Testis (tissue), 3 donors: ENCODE data around the gene TSPAN17. TPM values are rescaled to one million over a fixed set of nuclear protein-coding genes. Genes with fewer than 3 reads are reported as not detected.
"Not testable (repeated sequence)": the region's sequence is repeated elsewhere in the genome, so short reads cannot be mapped to it uniquely, and the experiment has no call there.

Experiments
- DNase-seq: peaks from one replicate; pipeline ENCODE4 v3.0.0-alpha.2; 2019
- H3K27ac ChIP-seq, 2 donors: fragments of 200-600 bp; sonication (generic); one replicate each; pipeline ENCODE4 v1.5.1; 2019
- H3K27me3 ChIP-seq: fragments of 200-600 bp; sonication (generic); one replicate; pipeline ENCODE4 v1.5.1; 2019
- H3K36me3 ChIP-seq: fragments of 200-600 bp; sonication (generic); one replicate; pipeline ENCODE4 v1.5.1; 2017; ENCODE audit warnings: low read depth; ENCODE audit errors: missing control alignments
- H3K4me1 ChIP-seq: fragments of 200-600 bp; sonication (generic); one replicate; pipeline ENCODE4 v1.5.1; 2019
- H3K4me3 ChIP-seq, 2 donors: fragments of 200-600 bp; sonication (generic); one replicate each; pipeline ENCODE4 v1.5.1; 2017 to 2019
- H3K9me3 ChIP-seq: fragments of 200-600 bp; sonication (generic); one replicate; pipeline ENCODE4 v1.5.1; 2017
- POLR2A ChIP-seq: fragments of 450-650 bp; IDR thresholded peaks from one replicate; pipeline ENCODE4 v1.6.1; 2017; ENCODE audit warnings: antibody characterized with exemption, mild to moderate bottlenecking, moderate library complexity
- WGBS, 2 donors: methylation state at CpG; one replicate each; pipeline ENCODE4 v1.1.5; 2018; 5-methylcytosine and 5-hydroxymethylcytosine counted together
- intact Hi-C: fragments of 100-400 bp; cut with DNase I; formaldehyde crosslinking; loops from one replicate; pipeline ENCODE4 v1.15.1; 2023; ENCODE audit warnings: low total_unique reads
- polyA plus RNA-seq: library from polyadenylated mRNA; stranded (reverse); fragments of 350-450 nt; fragmentation: Illumina TruSeq; extraction: RNeasy Lipid Tissue Mini Kit (QIAGEN cat#74804); gene quantifications from one replicate; pipeline ENCODE4 v1.2.3, GENCODE V29; 2014; ENCODE audit warnings: low read depth, low replicate concordance; ENCODE audit not compliant: insufficient read depth
- total RNA-seq, 2 donors: library from RNA; depleted of rRNA; stranded (reverse); fragments of >200 nt; gene quantifications; one replicate each; pipeline ENCODE4 v1.2.3, GENCODE V29; 2016
- TF ChIP-seq, protein P1 (sequence below), 3 experiments: fragments of 450-650 bp in 2 of 3; fragments of 200-600 bp in 1 of 3; sonication (generic) in 1 of 3; IDR thresholded peaks; one replicate each; pipeline ENCODE4 v1.5.1; 2016 to 2019; ENCODE audit warnings: antibody characterized with exemption in 3 of 3, mild to moderate bottlenecking in 2 of 3, moderate library complexity in 1 of 3

TSPAN17 gene
- total and polyA plus RNA-seq, 3 donors from 2014 or later: 31.7 to 57.0 (median 51.7) TPM

DNA sequence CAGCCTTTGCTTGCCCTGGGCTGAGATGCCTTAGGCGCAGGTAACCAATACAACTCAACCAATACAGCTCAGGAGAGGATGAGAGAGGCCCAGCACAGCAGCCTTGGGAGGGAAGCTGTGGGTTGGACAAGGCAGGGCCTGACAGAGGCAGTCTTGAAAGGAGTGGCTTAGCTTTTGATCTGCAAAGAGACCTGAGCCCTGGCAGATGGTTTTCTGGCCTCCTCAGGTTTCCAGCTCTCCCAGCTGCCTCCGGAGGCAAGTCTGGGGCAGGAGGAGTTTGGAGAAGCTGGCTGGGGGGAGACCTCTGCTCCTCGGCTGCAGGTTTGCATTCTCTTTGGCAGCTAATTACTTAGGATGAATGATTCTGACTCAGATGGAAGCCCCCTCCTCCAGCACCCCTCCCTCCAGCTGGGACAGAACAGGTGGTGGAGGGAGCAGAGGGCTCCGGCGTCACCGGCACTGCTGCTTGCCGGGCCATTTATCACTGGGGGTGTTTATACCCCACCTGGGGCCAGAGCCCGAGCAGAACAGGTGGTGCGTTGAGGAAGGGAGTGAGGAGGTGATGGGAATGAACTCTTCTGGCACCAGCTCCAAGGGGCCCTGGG, 50.8 kb downstream of the TSPAN17 start:
- Histone ChIP-seq H3K4me3 (no peak overlapping the region), H3K27me3 (no peaks in the 10 kb centered on the region), H3K36me3 (no peaks in the 10 kb centered on the region), H3K9me3 (no peaks in the 10 kb centered on the region), H3K4me1 (no peaks in the 10 kb centered on the region), H3K27ac (no peak overlapping the region)
- intact Hi-C loops: no loop called here
- 45 to 77% methylated on average over 9 of the region's 9 CpGs for WGBS, 2 donors
- no peak for TF ChIP-seq POLR2A
- no peak for DNase-seq

DNA sequence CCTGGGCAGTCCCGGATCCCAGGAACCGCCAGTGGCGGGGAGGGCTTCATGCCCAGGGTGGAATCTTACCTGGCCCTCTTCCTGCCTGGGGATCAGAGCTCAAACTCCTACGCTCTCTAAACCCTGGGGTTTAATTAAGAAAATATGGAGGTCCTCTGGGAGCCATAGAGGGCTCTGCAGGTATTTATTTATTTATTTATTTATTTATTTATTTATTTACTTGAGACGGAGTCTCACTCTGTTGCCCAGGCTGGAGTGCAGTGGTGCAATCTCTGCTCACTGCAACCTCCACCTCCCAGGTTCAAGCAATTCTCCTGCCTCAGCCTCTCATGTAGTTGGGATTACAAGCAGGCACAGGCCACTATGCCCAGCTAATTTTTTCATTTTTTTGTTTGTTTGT, 52.2 kb downstream of the TSPAN17 start:
- H3K4me3 ChIP-seq, H3K27ac ChIP-seq, H3K36me3 ChIP-seq, H3K27me3 ChIP-seq, intact Hi-C loops, DNase-seq, H3K4me1 ChIP-seq, H3K9me3 ChIP-seq: not testable (repeated sequence)
- 96 to 100% methylated on average over 5 of the region's 5 CpGs for WGBS, 2 donors

DNA sequence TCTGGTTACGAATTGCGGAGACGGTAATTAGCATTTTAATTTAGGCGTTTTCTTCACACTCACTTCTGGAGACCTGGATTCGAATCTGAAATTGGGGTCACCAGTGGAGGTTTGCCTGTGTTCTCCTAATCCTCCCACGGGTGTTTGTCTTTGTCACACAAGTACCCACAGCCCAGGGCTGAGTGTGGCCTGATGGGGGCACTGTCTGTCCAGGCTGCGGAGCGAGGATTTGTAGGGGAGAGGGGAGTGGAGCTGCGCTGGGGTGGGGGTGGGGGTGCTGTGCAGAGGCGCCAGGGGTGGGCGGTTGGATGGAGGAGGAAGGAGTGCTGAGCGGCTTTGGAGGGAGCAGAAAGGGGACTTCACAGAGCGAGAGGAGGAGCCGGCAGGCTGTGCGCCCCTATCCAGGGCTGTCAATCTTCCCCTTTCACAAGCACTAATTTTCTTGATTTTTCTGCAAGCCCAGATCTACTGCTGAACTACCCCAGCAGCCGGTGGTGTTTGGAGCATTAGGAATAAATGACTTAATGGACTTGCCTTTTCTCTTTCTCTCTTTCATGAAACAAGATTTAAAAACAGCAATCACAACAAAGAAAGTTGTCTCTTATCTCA, 53.1 kb downstream of the TSPAN17 start:
- WGBS, 2 donors: 44 to 49% methylated on average over 16 of the region's 16 CpGs
- DNase-seq: peak; percentile 25
- Histone ChIP-seq H3K9me3 (no peaks in the 10 kb centered on the region), H3K27ac (no peak overlapping the region), H3K4me3 (no peak overlapping the region), H3K27me3 (no peaks in the 10 kb centered on the region), H3K4me1 (no peaks in the 10 kb centered on the region), H3K36me3 (no peaks in the 10 kb centered on the region)
- intact Hi-C loops: no loop called here
- TF ChIP-seq, protein P1, sequence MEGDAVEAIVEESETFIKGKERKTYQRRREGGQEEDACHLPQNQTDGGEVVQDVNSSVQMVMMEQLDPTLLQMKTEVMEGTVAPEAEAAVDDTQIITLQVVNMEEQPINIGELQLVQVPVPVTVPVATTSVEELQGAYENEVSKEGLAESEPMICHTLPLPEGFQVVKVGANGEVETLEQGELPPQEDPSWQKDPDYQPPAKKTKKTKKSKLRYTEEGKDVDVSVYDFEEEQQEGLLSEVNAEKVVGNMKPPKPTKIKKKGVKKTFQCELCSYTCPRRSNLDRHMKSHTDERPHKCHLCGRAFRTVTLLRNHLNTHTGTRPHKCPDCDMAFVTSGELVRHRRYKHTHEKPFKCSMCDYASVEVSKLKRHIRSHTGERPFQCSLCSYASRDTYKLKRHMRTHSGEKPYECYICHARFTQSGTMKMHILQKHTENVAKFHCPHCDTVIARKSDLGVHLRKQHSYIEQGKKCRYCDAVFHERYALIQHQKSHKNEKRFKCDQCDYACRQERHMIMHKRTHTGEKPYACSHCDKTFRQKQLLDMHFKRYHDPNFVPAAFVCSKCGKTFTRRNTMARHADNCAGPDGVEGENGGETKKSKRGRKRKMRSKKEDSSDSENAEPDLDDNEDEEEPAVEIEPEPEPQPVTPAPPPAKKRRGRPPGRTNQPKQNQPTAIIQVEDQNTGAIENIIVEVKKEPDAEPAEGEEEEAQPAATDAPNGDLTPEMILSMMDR (IDR thresholded peaks at IDR 0.05): peak in 1 of 3 experiments; percentile 16
- no peak for TF ChIP-seq POLR2A

DNA sequence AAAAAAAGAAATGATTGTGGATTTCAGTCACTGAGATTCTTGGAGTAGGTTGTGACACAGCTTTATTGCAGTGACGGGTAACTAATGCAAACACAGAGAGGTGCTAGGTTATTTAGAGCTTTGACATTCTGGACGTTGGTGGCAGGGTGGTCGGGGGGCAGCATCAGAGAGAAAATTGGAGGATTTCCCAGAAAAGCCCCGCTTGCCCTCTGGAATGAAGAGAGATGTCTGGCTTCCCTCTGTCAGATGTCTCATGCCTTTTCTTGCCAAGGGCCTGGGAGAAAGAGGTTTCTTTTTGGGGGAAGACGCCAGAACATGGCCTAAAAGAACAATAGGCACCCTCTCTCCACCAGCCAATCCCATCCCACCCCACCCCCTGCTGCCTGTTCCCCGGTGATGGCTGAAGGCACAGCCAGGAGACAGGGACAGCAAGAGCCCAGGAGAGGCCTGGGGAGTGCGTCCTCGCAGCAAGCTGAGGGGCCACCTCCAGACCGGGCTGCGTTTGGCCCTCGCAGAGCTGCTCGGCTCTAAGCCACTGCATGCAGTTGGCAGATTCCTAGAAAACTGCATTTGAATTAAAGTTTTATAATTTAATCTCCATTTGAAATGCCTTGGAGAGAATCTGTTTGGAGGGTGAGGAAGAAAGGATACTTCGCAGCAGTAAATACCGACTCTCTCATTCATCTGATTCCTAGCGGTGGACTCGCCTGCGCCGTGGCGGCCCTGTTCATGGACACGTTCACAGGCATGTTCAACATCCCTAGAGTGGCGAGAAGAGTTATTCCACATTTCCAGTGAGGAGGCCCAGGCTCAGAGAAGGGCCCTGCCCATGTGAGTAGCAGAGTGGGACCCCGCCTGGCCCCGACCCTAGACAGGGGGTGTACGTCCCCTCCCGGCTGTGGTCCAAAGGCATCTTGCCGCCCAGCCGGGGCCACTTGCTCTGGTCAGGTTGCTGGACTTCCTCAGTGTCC, 55.7 kb downstream of the TSPAN17 start:
- no peak for TF ChIP-seq POLR2A
- TF ChIP-seq, protein P1 (IDR thresholded peaks at IDR 0.05): no peak
- Histone ChIP-seq H3K36me3 (no peaks in the 10 kb centered on the region), H3K27ac (no peak overlapping the region), H3K9me3 (no peaks in the 10 kb centered on the region), H3K4me3 (no peak overlapping the region), H3K27me3 (no peaks in the 10 kb centered on the region), H3K4me1 (no peaks in the 10 kb centered on the region)
- no peak for DNase-seq
- WGBS, 2 donors: 75 to 86% methylated on average over 24 to 27 of the region's 27 CpGs
- intact Hi-C loops: no loop called here

DNA sequence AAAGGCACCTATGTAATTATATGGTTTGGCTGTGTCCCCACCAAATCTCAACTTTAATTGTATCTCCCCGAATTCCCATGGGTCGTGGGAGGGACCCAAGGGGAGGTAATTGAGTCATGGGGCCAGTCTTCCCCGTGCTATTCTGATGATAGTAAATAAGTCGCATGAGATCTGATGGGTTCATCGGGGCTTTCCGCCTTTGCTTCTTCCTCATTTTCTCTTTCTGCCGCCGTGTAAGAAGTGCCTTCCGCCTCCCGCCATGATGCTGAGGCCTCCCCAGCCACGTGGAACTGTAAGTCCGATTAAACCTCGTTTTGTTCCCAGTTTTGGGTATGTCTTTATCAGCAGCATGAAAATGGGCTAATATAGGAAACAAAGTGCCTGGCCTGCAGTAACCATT, 56.6 kb downstream of the TSPAN17 start:
- H3K9me3 ChIP-seq: no peaks in the 10 kb centered on the region
- TF ChIP-seq, protein P1 (IDR thresholded peaks at IDR 0.05): no peak
- TF ChIP-seq POLR2A: no peak
- no peaks in the 10 kb centered on the region for H3K27me3 ChIP-seq
- no peaks in the 10 kb centered on the region for H3K4me1 ChIP-seq
- no peak overlapping the region for H3K4me3 ChIP-seq
- WGBS, 2 donors: 81 to 84% methylated on average over 13 of the region's 13 CpGs
- intact Hi-C loops: no loop called here
- H3K27ac ChIP-seq: no peak overlapping the region
- H3K36me3 ChIP-seq: no peaks in the 10 kb centered on the region
- no peak for DNase-seq
